H9 (cell line): ENCODE data around the gene PRPSAP2. TPM values are rescaled to one million over a fixed set of nuclear protein-coding genes. Genes with fewer than 3 reads are reported as not detected.

Experiments
- DNase-seq: peaks from one replicate; pipeline ENCODE4 v3.0.0-alpha.2; 2017
- H2AFZ ChIP-seq: one replicate; pipeline ENCODE4 v1.6.1; 2013; ENCODE audit warnings: mild to moderate bottlenecking, low read length, control low read depth, moderate library complexity
- H2AK5ac ChIP-seq: 2 replicates; pipeline ENCODE4 v1.6.1; 2013; ENCODE audit warnings: low read length, control low read depth, mixed read lengths; ENCODE audit not compliant: insufficient read length
- H2BK120ac ChIP-seq: one replicate; pipeline ENCODE4 v1.6.1; 2013; ENCODE audit warnings: low read depth, mild to moderate bottlenecking, low read length, control low read depth, inconsistent platforms; ENCODE audit not compliant: poor library complexity, severe bottlenecking
- H2BK12ac ChIP-seq: 2 replicates; pipeline ENCODE4 v1.6.1; 2013; ENCODE audit warnings: low read length, control low read depth, mixed read lengths, low read depth; ENCODE audit not compliant: insufficient read length
- H2BK15ac ChIP-seq: 2 replicates; pipeline ENCODE4 v1.6.1; 2013; ENCODE audit warnings: low read depth, low read length, control low read depth
- H2BK20ac ChIP-seq: one replicate; pipeline ENCODE4 v1.6.1; 2013; ENCODE audit warnings: low read depth, mild to moderate bottlenecking, low read length, control low read depth, inconsistent platforms; ENCODE audit not compliant: poor library complexity, severe bottlenecking
- H2BK5ac ChIP-seq: 2 replicates; pipeline ENCODE4 v1.6.1; 2013; ENCODE audit warnings: low read length, control low read depth, mixed read lengths; ENCODE audit not compliant: insufficient read length
- H3K14ac ChIP-seq: 2 replicates; pipeline ENCODE4 v1.6.1; 2013; ENCODE audit warnings: low read length, control low read depth; ENCODE audit not compliant: insufficient read depth
- H3K18ac ChIP-seq: 2 replicates; pipeline ENCODE4 v1.6.1; 2013; ENCODE audit warnings: low read depth, mild to moderate bottlenecking, mixed read lengths, low read length, control low read depth; ENCODE audit not compliant: insufficient read length
- H3K23ac ChIP-seq: 2 replicates; pipeline ENCODE4 v1.6.1; 2013; ENCODE audit warnings: low read length, control low read depth, mixed read lengths, low read depth; ENCODE audit not compliant: insufficient read length
- H3K23me2 ChIP-seq: 2 replicates; pipeline ENCODE4 v1.6.1; 2013; ENCODE audit warnings: low read depth, mild to moderate bottlenecking, mixed read lengths, low read length, control low read depth; ENCODE audit not compliant: insufficient read length, poor library complexity, severe bottlenecking
- H3K27ac ChIP-seq: 2 replicates; pipeline ENCODE4 v1.5.1; 2013; ENCODE audit warnings: low read length, control low read depth, mixed read lengths, low read depth; ENCODE audit not compliant: insufficient read length
- H3K27me3 ChIP-seq: 2 replicates; pipeline ENCODE4 v1.6.1; 2013; ENCODE audit warnings: low read length, control low read depth, inconsistent platforms; ENCODE audit not compliant: insufficient read depth
- H3K4ac ChIP-seq: 2 replicates; pipeline ENCODE4 v1.6.1; 2013; ENCODE audit warnings: low read depth, mild to moderate bottlenecking, control low read depth, inconsistent platforms, low read length, moderate library complexity
- H3K4me1 ChIP-seq: 2 replicates; pipeline ENCODE4 v1.6.1; 2013; ENCODE audit warnings: low read length, control low read depth, inconsistent platforms; ENCODE audit not compliant: insufficient read depth
- H3K4me2 ChIP-seq: 2 replicates; pipeline ENCODE4 v1.6.1; 2013; ENCODE audit warnings: low read length, control low read depth, mixed read lengths; ENCODE audit not compliant: insufficient read length, insufficient read depth
- H3K56ac ChIP-seq: 2 replicates; pipeline ENCODE4 v1.6.1; 2013; ENCODE audit warnings: low read depth, mild to moderate bottlenecking, mixed read lengths, low read length, control low read depth; ENCODE audit not compliant: insufficient read length
- H3K79me1 ChIP-seq: 2 replicates; pipeline ENCODE4 v1.6.1; 2013; ENCODE audit warnings: low read depth, mild to moderate bottlenecking, moderate library complexity, low read length, control low read depth, inconsistent platforms; ENCODE audit not compliant: insufficient read depth, poor library complexity, severe bottlenecking
- H3K79me2 ChIP-seq: 2 replicates; pipeline ENCODE4 v1.6.1; 2013; ENCODE audit warnings: low read length, control low read depth, inconsistent platforms; ENCODE audit not compliant: insufficient read depth
- H3K9ac ChIP-seq: 2 replicates; pipeline ENCODE4 v1.6.1; 2013; ENCODE audit warnings: low read length, control low read depth, mixed read lengths; ENCODE audit not compliant: insufficient read length; ENCODE audit errors: extremely low read depth
- H3K9me3 ChIP-seq: one replicate; pipeline ENCODE4 v1.6.1; 2013; ENCODE audit warnings: low read depth, low read length, inconsistent platforms; ENCODE audit not compliant: control insufficient read depth
- H3T11ph ChIP-seq: one replicate; pipeline ENCODE4 v1.6.1; 2013; ENCODE audit warnings: mild to moderate bottlenecking, low read length, control low read depth, inconsistent platforms
- H4K20me1 ChIP-seq: one replicate; pipeline ENCODE4 v1.6.1; 2013; ENCODE audit not compliant: control insufficient read depth, insufficient read length, insufficient read depth
- H4K5ac ChIP-seq: 2 replicates; pipeline ENCODE4 v1.6.1; 2013; ENCODE audit warnings: low read depth, mild to moderate bottlenecking, mixed read lengths, low read length, control low read depth; ENCODE audit not compliant: insufficient read length
- H4K8ac ChIP-seq: replicated peaks from 2 replicates; pipeline ENCODE4 v1.6.1; 2013; ENCODE audit warnings: low read length, control low read depth, mixed read lengths, low read depth; ENCODE audit not compliant: insufficient read length
- H4K91ac ChIP-seq: 2 replicates; pipeline ENCODE4 v1.6.1; 2013; ENCODE audit warnings: low read depth, mild to moderate bottlenecking, moderate library complexity, mixed read lengths, low read length, control low read depth; ENCODE audit not compliant: insufficient read length
- H3K27ac Mint-ChIP-seq, 3 experiments: 2 replicates in 2 of 3; 3 replicates in 1 of 3; pipeline ENCODE4 v1.8.0; 2020 to 2021; ENCODE audit warnings: mixed read lengths in 3 of 3, mild to moderate bottlenecking in 1 of 3, moderate library complexity in 1 of 3
- H3K27me3 Mint-ChIP-seq: 2 replicates; pipeline ENCODE4 v1.8.0; 2021; ENCODE audit warnings: low read depth, mild to moderate bottlenecking, moderate library complexity, mixed read lengths
- H3K36me3 Mint-ChIP-seq, 3 experiments: 2 replicates in 2 of 3; 3 replicates in 1 of 3; pipeline ENCODE4 v1.8.0; 2020 to 2021; ENCODE audit warnings: low read depth in 3 of 3, mixed read lengths in 3 of 3; ENCODE audit not compliant: insufficient read depth in 1 of 3
- H3K4me1 Mint-ChIP-seq, 2 experiments: 2 replicates each; pipeline ENCODE4 v1.8.0; 2020; ENCODE audit warnings: mixed read lengths in 2 of 2
- H3K4me3 Mint-ChIP-seq, 2 experiments: 2 replicates in 1 of 2; 3 replicates in 1 of 2; pipeline ENCODE4 v1.8.0; 2020 to 2021; ENCODE audit warnings: mild to moderate bottlenecking in 2 of 2, mixed read lengths in 2 of 2, moderate library complexity in 1 of 2
- H3K9me3 Mint-ChIP-seq, 2 experiments: 2 replicates in 1 of 2; 3 replicates in 1 of 2; pipeline ENCODE4 v1.8.0; 2020; ENCODE audit warnings: mild to moderate bottlenecking in 2 of 2, mixed read lengths in 2 of 2, moderate library complexity in 1 of 2
- WGBS: extraction: QIAGEN DNeasy Blood & Tissue Kit; methylation state at CpG from one replicate; pipeline ENCODE4 v1.1.7; 2013; ENCODE audit warnings: missing lambda C conversion rate, low lambda C conversion rate, mixed read lengths; ENCODE audit not compliant: insufficient read length; ENCODE audit errors: extremely low coverage; 5-methylcytosine and 5-hydroxymethylcytosine counted together
- total RNA-seq: library from RNA; stranded (reverse); gene quantifications from 2 replicates; pipeline ENCODE4 v1.2.1, GENCODE V29; 2021
- TF ChIP-seq, protein P1 (sequence below): fragments of 200-600 bp; sonication (generic); conservative IDR thresholded peaks from 3 replicates; pipeline ENCODE4 v1.8.0; 2021; ENCODE audit warnings: antibody characterized with exemption, mild to moderate bottlenecking

Gene PRPSAP2
- total RNA-seq, 1 experiment from 2014 or later = 58.0 TPM

DNA sequence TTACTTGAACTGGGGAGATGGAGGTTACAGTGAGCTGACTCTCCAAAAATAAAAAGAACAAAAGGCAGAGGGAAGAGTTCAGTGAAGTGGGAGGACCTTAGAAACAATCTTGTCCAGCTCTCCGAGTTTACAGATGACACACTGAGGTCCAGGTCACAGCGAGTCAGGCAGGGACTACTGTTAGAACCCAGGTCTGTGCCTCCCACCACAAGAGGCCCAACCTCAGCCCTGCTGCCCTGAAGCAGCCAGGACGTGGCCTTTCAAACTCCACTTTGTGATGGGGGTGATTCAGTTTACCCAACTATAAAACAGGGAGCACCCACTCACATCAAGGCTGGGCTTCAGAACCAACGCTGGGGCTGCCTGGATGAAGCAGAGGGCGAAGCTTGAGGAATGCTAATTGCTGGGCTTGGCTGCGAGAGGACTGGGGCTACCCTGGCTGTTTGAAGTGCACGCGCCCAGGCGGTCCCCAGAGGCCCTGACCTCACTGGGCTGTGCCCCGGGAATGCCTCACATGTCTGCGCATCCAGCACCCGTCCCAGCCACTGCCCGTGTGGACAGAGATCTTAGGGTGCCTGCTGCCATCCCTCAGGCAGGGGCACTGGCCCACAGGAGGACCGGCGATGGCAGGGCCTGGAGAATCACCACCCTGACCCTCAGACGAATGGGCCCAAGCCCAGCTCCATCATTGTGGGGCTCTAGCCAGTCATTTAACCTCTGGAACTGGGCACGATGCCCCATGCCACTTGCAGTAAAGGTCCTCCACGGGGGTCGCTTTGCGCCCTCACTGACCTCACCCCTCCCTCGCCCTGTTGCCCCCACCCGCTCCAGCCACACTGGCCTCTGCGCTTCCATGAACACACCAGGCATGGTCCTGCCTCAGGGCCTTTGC is 105.4 kb downstream of the PRPSAP2 start:
- TF ChIP-seq, protein P1, sequence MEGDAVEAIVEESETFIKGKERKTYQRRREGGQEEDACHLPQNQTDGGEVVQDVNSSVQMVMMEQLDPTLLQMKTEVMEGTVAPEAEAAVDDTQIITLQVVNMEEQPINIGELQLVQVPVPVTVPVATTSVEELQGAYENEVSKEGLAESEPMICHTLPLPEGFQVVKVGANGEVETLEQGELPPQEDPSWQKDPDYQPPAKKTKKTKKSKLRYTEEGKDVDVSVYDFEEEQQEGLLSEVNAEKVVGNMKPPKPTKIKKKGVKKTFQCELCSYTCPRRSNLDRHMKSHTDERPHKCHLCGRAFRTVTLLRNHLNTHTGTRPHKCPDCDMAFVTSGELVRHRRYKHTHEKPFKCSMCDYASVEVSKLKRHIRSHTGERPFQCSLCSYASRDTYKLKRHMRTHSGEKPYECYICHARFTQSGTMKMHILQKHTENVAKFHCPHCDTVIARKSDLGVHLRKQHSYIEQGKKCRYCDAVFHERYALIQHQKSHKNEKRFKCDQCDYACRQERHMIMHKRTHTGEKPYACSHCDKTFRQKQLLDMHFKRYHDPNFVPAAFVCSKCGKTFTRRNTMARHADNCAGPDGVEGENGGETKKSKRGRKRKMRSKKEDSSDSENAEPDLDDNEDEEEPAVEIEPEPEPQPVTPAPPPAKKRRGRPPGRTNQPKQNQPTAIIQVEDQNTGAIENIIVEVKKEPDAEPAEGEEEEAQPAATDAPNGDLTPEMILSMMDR = no peak
- Histone ChIP-seq H2BK12ac (no peak overlapping the region), H2BK5ac (no peak overlapping the region), H2BK120ac (no peak overlapping the region), H3K4ac (no peak overlapping the region), H3K23me2 (no peaks in the 10 kb centered on the region), H3K79me1 (no peaks in the 10 kb centered on the region), H3T11ph (no peak overlapping the region), H2AK5ac (no peak overlapping the region), H3K56ac (no peak overlapping the region), H3K27me3 (no peaks in the 10 kb centered on the region), H3K79me2 (no peaks in the 10 kb centered on the region), H4K8ac (no peak overlapping the region), H2BK15ac (no peak overlapping the region), H3K9me3 (no peaks in the 10 kb centered on the region), H3K4me1 (no peaks in the 10 kb centered on the region), H4K5ac (no peak overlapping the region), H4K91ac (no peak overlapping the region), H3K14ac (no peak overlapping the region; the same call in 1 of the 2 replicates), H3K27ac (no peak overlapping the region), H3K18ac (no peak overlapping the region), H2AFZ (no peak overlapping the region), H2BK20ac (no peak overlapping the region), H3K9ac (no peak overlapping the region), H4K20me1 (no peaks in the 10 kb centered on the region), H3K23ac (no peak overlapping the region), H3K4me2 (no peak overlapping the region)
- no peaks in the 10 kb centered on the region for H3K9me3 Mint-ChIP-seq
- no peaks in the 10 kb centered on the region for H3K27me3 Mint-ChIP-seq
- no peak overlapping the region for H3K4me3 Mint-ChIP-seq
- peaks cover 23 to 25% of the 10 kb centered on the region in 2 experiments for H3K4me1 Mint-ChIP-seq
- DNase-seq = no peak
- peak overlapping the region in 2 of 3 experiments; percentile 14 to 48; a peak in 1 of 7 replicates for H3K27ac Mint-ChIP-seq
- peaks cover 0 to 2% (median 0%) of the 10 kb centered on the region in 3 experiments; a peak in 1 of 7 replicates for H3K36me3 Mint-ChIP-seq
- no CpG with 5 or more reads among the region's 23 CpGs for WGBS
